ENCODE results near the gene UBE2J2.

- TF ChIP-seq POLR2A (IDR thresholded peaks at IDR 0.05) (no peak), CTCF (IDR thresholded peaks at IDR 0.05 in 8 of 11, conservative IDR thresholded peaks at IDR 0.05 in 3 of 11) (no peak), POLR2AphosphoS5 (IDR thresholded peaks at IDR 0.05) (no peak)
These were observed 29.4 kb downstream of the UBE2J2 start for GRCh38 chr1:1244192-1244811.

All from spleen (tissue), 7 donors.